H1 (cell line): ENCODE results near the gene PHF3. TPM values are rescaled to one million over a fixed set of nuclear protein-coding genes. Genes with fewer than 3 reads are reported as not detected.

Experiments used
- BRCA1 ChIP-seq: IDR thresholded peaks from 2 replicates; pipeline ENCODE4 v1.6.1; 2012; ENCODE audit warnings: low read depth, low read length, improper control_type of control experiment
- CHD7 ChIP-seq: fragments of 300-600 bp; sonication (generic); IDR thresholded peaks from 2 replicates; pipeline ENCODE4 v1.7.1; 2012; ENCODE audit warnings: low read length, moderate library complexity, mild to moderate bottlenecking, inconsistent platforms; ENCODE audit not compliant: insufficient replicate concordance
- CTBP2 ChIP-seq: IDR thresholded peaks from 2 replicates; pipeline ENCODE4 v1.7.0; 2011; ENCODE audit warnings: borderline replicate concordance, mild to moderate bottlenecking, moderate library complexity, mixed read lengths, low read length; ENCODE audit not compliant: insufficient read depth, insufficient read length
- GABPA ChIP-seq: IDR thresholded peaks from 2 replicates; pipeline ENCODE4 v1.6.1; 2011; ENCODE audit warnings: mild to moderate bottlenecking, low read length, moderate library complexity, borderline replicate concordance; ENCODE audit not compliant: insufficient read depth
- MAX ChIP-seq: IDR thresholded peaks from 2 replicates; pipeline ENCODE4 v1.6.1; 2012; ENCODE audit warnings: inconsistent platforms
- PHF8 ChIP-seq: fragments of 200-600 bp; sonication (generic); conservative IDR thresholded peaks from 2 replicates; pipeline ENCODE4 v1.7.1; 2012; ENCODE audit warnings: low read depth, mild to moderate bottlenecking, inconsistent platforms, low read length, moderate library complexity
- POLR2A ChIP-seq, 2 experiments: IDR thresholded peaks; 1 replicate in 1 of 2; 2 replicates in 1 of 2; pipeline ENCODE4 v1.6.1; 2011; ENCODE audit warnings: low read depth in 2 of 2, low read length in 2 of 2, mild to moderate bottlenecking in 2 of 2; ENCODE audit errors: control extremely low read depth in 1 of 2
- SIX5 ChIP-seq: IDR thresholded peaks from 2 replicates; pipeline ENCODE4 v1.6.1; 2011; ENCODE audit warnings: mild to moderate bottlenecking, low read depth, low read length
- SP1 ChIP-seq: IDR thresholded peaks from 2 replicates; pipeline ENCODE4 v1.6.1; 2011; ENCODE audit warnings: low read depth, low read length
- TAF1 ChIP-seq: IDR thresholded peaks from 2 replicates; pipeline ENCODE4 v1.6.1; 2011; ENCODE audit warnings: mild to moderate bottlenecking, low read depth, low read length
- USF2 ChIP-seq: IDR thresholded peaks from 2 replicates; pipeline ENCODE4 v1.6.1; 2011; ENCODE audit warnings: low read length, improper control_type of control experiment
- polyA plus RNA-seq, 7 experiments: library from polyadenylated mRNA; depleted of rRNA in 3 of 7; stranded (reverse) in 5 of 7; unstranded in 2 of 7; fragments of >200 nt in 5 of 7; fragments of 200-250 nt in 2 of 7; gene quantifications; 1 replicate in 5 of 7; 2 replicates in 1 of 7; 4 replicates in 1 of 7; pipeline versions ENCODE4 v1.2.1 to v1.2.3, GENCODE V29; 2011 to 2013; ENCODE audit warnings: missing spikeins in 2 of 7, mixed read lengths in 2 of 7
- total RNA-seq: library from RNA; stranded (reverse); fragmentation: NEBNext Ultra II Directional; extraction: Animal tissue kit (Norgen Biotek cat#: 25700); gene quantifications from 2 replicates; pipeline ENCODE4 v1.2.1, GENCODE V29; 2021

Gene PHF3
- total and polyA plus RNA-seq, 2 of the 8 experiments (the other 6 are each of a cell fraction or from before 2014, with no cell fraction given), result 10.1 to 69.3 TPM

GRCh38 chr6:63592886-63593285 is 42.7 kb upstream of the PHF3 start (continued):
- TF ChIP-seq CHD7 (no peak), MAX (no peak), GABPA (no peak), PHF8 (no peak), USF2 (no peak), SP1 (no peak), SIX5 (no peak), CTBP2 (no peak), BRCA1 (no peak), POLR2A (IDR thresholded peaks at IDR 0.05; ENCODE audit: control extremely low read depth in 1 of 2, low read depth in 2 of 2, low read length in 2 of 2) (no peak), TAF1 (no peak)
